PC-9 (cell line): Measurements from ENCODE around the gene USP34. TPM values are rescaled to one million over a fixed set of nuclear protein-coding genes. Genes with fewer than 3 reads are reported as not detected.

Experiments used
- BruUV-seq: library from RNA; stranded (reverse); fragments of 400-500 nt; replicated peaks from 2 replicates; lab custom pipeline; 2021; lab: Mats Ljungman, UMichigan
- CTCF ChIA-PET: fragments of 300-600 bp; sonication (Branson Sonifier 250); formaldehyde crosslinking; loops from one replicate; lab custom pipeline; 2022; ENCODE audit warnings: antibody characterized with exemption; lab: Charles Lee
- POLR2A ChIA-PET: fragments of 300-600 bp; sonication (Branson Sonifier 250); formaldehyde crosslinking; loops from one replicate; lab custom pipeline; 2022; ENCODE audit warnings: antibody characterized with exemption; ENCODE audit not compliant: unreplicated experiment; lab: Charles Lee
- DNase-seq, 2 experiments: peaks; one replicate each; pipeline versions ENCODE4 v3.0.0 to v3.0.0-alpha.2; 2015 to 2022; ENCODE audit warnings: mixed read lengths in 1 of 2
- H2AFZ ChIP-seq: fragments of 200-600 bp; sonication (generic); 2 replicates; pipeline ENCODE4 v1.8.1; 2017; ENCODE audit warnings: antibody characterized with exemption
- H3F3A ChIP-seq: fragments of 200-600 bp; sonication (generic); 2 replicates; pipeline ENCODE4 v1.8.1; 2017; ENCODE audit warnings: antibody characterized with exemption, mild to moderate bottlenecking, low read depth; ENCODE audit not compliant: insufficient read depth
- H3K27ac ChIP-seq: fragments of 200-600 bp; sonication (generic); 2 replicates; pipeline ENCODE4 v1.6.1; 2016; ENCODE audit warnings: mixed run types
- H3K27me3 ChIP-seq: fragments of 200-600 bp; sonication (generic); 2 replicates; pipeline ENCODE4 v1.6.1; 2016; ENCODE audit warnings: low read depth, mixed run types; ENCODE audit not compliant: insufficient read depth
- H3K36me3 ChIP-seq: fragments of 200-600 bp; sonication (generic); 2 replicates; pipeline ENCODE4 v1.6.1; 2016; ENCODE audit warnings: low read depth, mixed run types
- H3K4me1 ChIP-seq: fragments of 200-600 bp; sonication (generic); replicated peaks from 2 replicates; pipeline ENCODE4 v1.6.1; 2016; ENCODE audit warnings: mixed run types; ENCODE audit not compliant: insufficient read depth
- H3K4me2 ChIP-seq: fragments of 200-600 bp; sonication (generic); 2 replicates; pipeline ENCODE4 v1.6.1; 2017; ENCODE audit warnings: mixed run types
- H3K4me3 ChIP-seq: fragments of 200-600 bp; sonication (generic); 2 replicates; pipeline ENCODE4 v1.6.1; 2016; ENCODE audit warnings: mixed run types
- H3K79me2 ChIP-seq: fragments of 200-600 bp; sonication (generic); 2 replicates; pipeline ENCODE4 v1.6.1; 2017; ENCODE audit warnings: low read depth, mixed run types
- H3K9me2 ChIP-seq: fragments of 200-600 bp; sonication (generic); 2 replicates; pipeline ENCODE4 v1.8.1; 2017; ENCODE audit warnings: mild to moderate bottlenecking; ENCODE audit not compliant: insufficient read depth
- H3K9me3 ChIP-seq: fragments of 200-600 bp; sonication (generic); 2 replicates; pipeline ENCODE4 v1.8.1; 2016; ENCODE audit warnings: low read depth; ENCODE audit not compliant: insufficient read depth
- H4K20me1 ChIP-seq: fragments of 200-600 bp; sonication (generic); 2 replicates; pipeline ENCODE4 v1.8.1; 2017; ENCODE audit not compliant: insufficient read depth
- EZH2 ChIP-seq: fragments of 200-600 bp; sonication (generic); IDR thresholded peaks from 2 replicates; pipeline ENCODE4 v1.8.0; 2017; ENCODE audit warnings: antibody characterized with exemption, low read depth
- intact Hi-C: fragments of 100-400 bp; cut with micrococcal nuclease; formaldehyde crosslinking; loops from one replicate; pipeline ENCODE4 v1.10.0; 2022; ENCODE audit not compliant: unreplicated experiment
- total RNA-seq: library from RNA; stranded (reverse); gene quantifications from 2 replicates; pipeline ENCODE4 v1.2.3, GENCODE V29; 2021
- TF ChIP-seq, protein P1 (sequence below): fragments of 200-600 bp; sonication (generic); conservative IDR thresholded peaks from 2 replicates; pipeline ENCODE4 v1.6.1; 2017; ENCODE audit warnings: mixed run types, antibody characterized with exemption, mild to moderate bottlenecking, moderate library complexity

The USP34 gene
- total RNA-seq, 1 experiment from 2014 or later = 120 TPM

DNA sequence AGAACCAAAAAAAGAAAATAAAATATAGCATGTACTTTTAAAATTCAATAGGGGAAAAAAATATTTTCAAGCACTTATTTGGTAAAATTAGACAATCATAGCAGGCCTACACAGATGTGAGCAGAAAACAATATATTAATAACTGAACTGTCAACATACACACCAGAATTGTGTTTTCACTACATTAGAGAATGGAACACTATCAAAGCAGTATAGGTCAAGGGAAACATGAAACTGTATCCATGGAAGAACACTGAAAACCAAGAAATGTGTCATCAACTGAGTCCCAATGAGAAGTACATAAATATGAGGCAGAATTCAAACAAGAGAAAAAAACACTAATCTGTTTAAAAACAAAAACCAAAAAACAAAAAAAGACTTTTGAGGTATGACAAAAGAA, 132.4 kb downstream of the USP34 start:
- H3F3A ChIP-seq = peaks cover 17% of the 10 kb centered on the region
- intact Hi-C loops = no loop called here
- no peak overlapping the region for H2AFZ ChIP-seq
- H3K79me2 ChIP-seq = no peaks in the 10 kb centered on the region
- no TSS peak for BruUV-seq
- no peaks in the 10 kb centered on the region for H3K27me3 ChIP-seq
- TF ChIP-seq EZH2 = no peak
- TF ChIP-seq, protein P1, sequence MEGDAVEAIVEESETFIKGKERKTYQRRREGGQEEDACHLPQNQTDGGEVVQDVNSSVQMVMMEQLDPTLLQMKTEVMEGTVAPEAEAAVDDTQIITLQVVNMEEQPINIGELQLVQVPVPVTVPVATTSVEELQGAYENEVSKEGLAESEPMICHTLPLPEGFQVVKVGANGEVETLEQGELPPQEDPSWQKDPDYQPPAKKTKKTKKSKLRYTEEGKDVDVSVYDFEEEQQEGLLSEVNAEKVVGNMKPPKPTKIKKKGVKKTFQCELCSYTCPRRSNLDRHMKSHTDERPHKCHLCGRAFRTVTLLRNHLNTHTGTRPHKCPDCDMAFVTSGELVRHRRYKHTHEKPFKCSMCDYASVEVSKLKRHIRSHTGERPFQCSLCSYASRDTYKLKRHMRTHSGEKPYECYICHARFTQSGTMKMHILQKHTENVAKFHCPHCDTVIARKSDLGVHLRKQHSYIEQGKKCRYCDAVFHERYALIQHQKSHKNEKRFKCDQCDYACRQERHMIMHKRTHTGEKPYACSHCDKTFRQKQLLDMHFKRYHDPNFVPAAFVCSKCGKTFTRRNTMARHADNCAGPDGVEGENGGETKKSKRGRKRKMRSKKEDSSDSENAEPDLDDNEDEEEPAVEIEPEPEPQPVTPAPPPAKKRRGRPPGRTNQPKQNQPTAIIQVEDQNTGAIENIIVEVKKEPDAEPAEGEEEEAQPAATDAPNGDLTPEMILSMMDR = no peak
- CTCF ChIA-PET = no interaction called here
- H3K36me3 ChIP-seq = peaks cover 26% of the 10 kb centered on the region
- no peak overlapping the region for H3K4me2 ChIP-seq
- no peak overlapping the region for H3K4me3 ChIP-seq
- H3K9me2 ChIP-seq = no peaks in the 10 kb centered on the region; the same call in 1 of the 2 replicates
- DNase-seq = no peak
- POLR2A ChIA-PET = no interaction called here
- H4K20me1 ChIP-seq = no peaks in the 10 kb centered on the region
- H3K27ac ChIP-seq = no peak overlapping the region
- H3K4me1 ChIP-seq = no peaks in the 10 kb centered on the region; the same call in 1 of the 2 replicates
- H3K9me3 ChIP-seq = no peaks in the 10 kb centered on the region

DNA sequence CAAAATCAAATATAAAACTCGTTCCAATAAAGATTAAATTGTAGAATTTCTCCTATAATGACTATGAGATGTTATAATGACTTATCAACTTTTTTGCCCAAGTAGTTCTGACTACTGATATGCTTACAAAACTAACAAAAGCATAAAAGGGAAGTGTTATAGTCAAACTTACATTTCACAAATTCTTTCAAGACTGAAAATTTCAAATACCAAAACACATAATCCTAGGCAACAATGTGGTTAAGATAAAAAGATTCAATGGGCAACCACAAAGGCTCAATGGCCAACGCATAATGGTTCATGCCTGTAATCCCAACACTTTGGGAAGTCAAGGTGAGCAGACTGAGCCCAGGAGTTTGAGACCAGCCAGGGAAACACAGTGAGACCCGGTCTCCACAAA, 135.7 kb downstream of the USP34 start:
- H4K20me1 ChIP-seq = no peaks in the 10 kb centered on the region
- no peaks in the 10 kb centered on the region; the same call in 1 of the 2 replicates for H3K4me1 ChIP-seq
- H3K79me2 ChIP-seq = no peaks in the 10 kb centered on the region
- H3K4me2 ChIP-seq = no peak overlapping the region
- H3K9me3 ChIP-seq = no peaks in the 10 kb centered on the region
- H2AFZ ChIP-seq = no peak overlapping the region
- BruUV-seq = no TSS peak
- H3K36me3 ChIP-seq = peaks cover 29% of the 10 kb centered on the region
- H3K4me3 ChIP-seq = no peak overlapping the region
- intact Hi-C loops = no loop called here
- no peaks in the 10 kb centered on the region for H3K27me3 ChIP-seq
- no peaks in the 10 kb centered on the region; the same call in 1 of the 2 replicates for H3K9me2 ChIP-seq
- CTCF ChIA-PET = no interaction called here
- POLR2A ChIA-PET = no interaction called here
- TF ChIP-seq EZH2 = no peak
- TF ChIP-seq, protein P1 = no peak
- peaks cover 11% of the 10 kb centered on the region for H3F3A ChIP-seq
- DNase-seq = no peak
- H3K27ac ChIP-seq = no peak overlapping the region

DNA sequence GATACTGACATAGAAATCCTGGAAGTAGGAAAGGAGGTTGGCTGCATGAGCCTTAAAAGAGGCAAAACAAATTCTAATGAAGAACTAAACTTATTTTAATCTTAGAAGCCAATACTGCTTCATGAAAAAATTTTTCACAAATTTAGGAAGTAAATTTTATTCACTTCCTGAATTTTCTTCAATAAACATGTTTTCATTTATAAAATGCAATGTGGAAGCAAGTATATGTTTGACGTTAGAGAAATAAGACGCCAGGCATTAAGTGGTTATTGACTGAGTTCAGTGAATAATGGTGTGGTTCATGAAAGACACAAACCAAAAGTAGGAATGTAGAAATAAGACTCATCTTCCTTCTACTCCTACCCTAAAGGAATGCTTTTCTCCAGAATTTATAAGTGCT, 136.4 kb downstream of the USP34 start:
- no peak for DNase-seq
- ChIA-PET POLR2A (no interaction called here), CTCF (no interaction called here)
- peaks cover 28% of the 10 kb centered on the region for H3K36me3 ChIP-seq
- H3K79me2 ChIP-seq = no peaks in the 10 kb centered on the region
- H3K4me2 ChIP-seq = no peak overlapping the region
- H2AFZ ChIP-seq = no peak overlapping the region
- no peaks in the 10 kb centered on the region for H3K27me3 ChIP-seq
- H3K9me2 ChIP-seq = no peaks in the 10 kb centered on the region; the same call in 1 of the 2 replicates
- no TSS peak for BruUV-seq
- H3F3A ChIP-seq = peaks cover 6% of the 10 kb centered on the region
- TF ChIP-seq, protein P1 = no peak
- no peak for TF ChIP-seq EZH2
- no peaks in the 10 kb centered on the region for H4K20me1 ChIP-seq
- no peak overlapping the region for H3K27ac ChIP-seq
- intact Hi-C loops = no loop called here
- H3K4me3 ChIP-seq = no peak overlapping the region
- no peaks in the 10 kb centered on the region for H3K4me1 ChIP-seq
- no peaks in the 10 kb centered on the region for H3K9me3 ChIP-seq
